H1 (cell line): Measurements from ENCODE around the gene GZMM. TPM values are rescaled to one million over a fixed set of nuclear protein-coding genes. Genes with fewer than 3 reads are reported as not detected.
A peak's percentile ranks its signal among the peaks of the same experiment; 100 is the strongest.

ENCODE experiments used
- CBX5 ChIP-seq: fragments of 300-800, 300-1000 bp; sonication (generic); IDR thresholded peaks from 2 replicates; pipeline ENCODE4 v1.7.1; 2016; ENCODE audit warnings: antibody characterized with exemption, low read length, low read depth
- KDM4A ChIP-seq: IDR thresholded peaks from one replicate; pipeline ENCODE4 v1.7.1; 2012; ENCODE audit warnings: low read depth, mild to moderate bottlenecking, moderate library complexity, low read length, inconsistent platforms; ENCODE audit not compliant: severe bottlenecking
- NANOG ChIP-seq: IDR thresholded peaks from 2 replicates; pipeline ENCODE4 v1.6.1; 2011; ENCODE audit warnings: low read length, low read depth, mild to moderate bottlenecking, inconsistent platforms; ENCODE audit not compliant: insufficient read depth, poor library complexity, severe bottlenecking
- SUZ12 ChIP-seq: fragments of 200-600 bp; sonication (generic); IDR thresholded peaks from 2 replicates; pipeline ENCODE4 v1.6.1; 2012; ENCODE audit warnings: mild to moderate bottlenecking, inconsistent platforms, low read length, moderate library complexity, mixed read lengths
- polyA plus RNA-seq, 7 experiments: library from polyadenylated mRNA; depleted of rRNA in 3 of 7; stranded (reverse) in 5 of 7; unstranded in 2 of 7; fragments of >200 nt in 5 of 7; fragments of 200-250 nt in 2 of 7; gene quantifications; 1 replicate in 5 of 7; 2 replicates in 1 of 7; 4 replicates in 1 of 7; pipeline versions ENCODE4 v1.2.1 to v1.2.3, GENCODE V29; 2011 to 2013; ENCODE audit warnings: missing spikeins in 2 of 7, mixed read lengths in 2 of 7
- total RNA-seq: library from RNA; stranded (reverse); fragmentation: NEBNext Ultra II Directional; extraction: Animal tissue kit (Norgen Biotek cat#: 25700); gene quantifications from 2 replicates; pipeline ENCODE4 v1.2.1, GENCODE V29; 2021

Gene GZMM
- total and polyA plus RNA-seq, 2 of the 8 experiments (the other 6 are each of a cell fraction or from before 2014, with no cell fraction given): 0.09 to 0.32 TPM

- TF ChIP-seq KDM4A (peak; percentile 75), SUZ12 (no peak), CBX5 (no peak), NANOG (no peak)
These were observed 46.5 kb downstream of the GZMM start (continued) for GRCh38 chr19:590396-590745.
